GM23338 (cell line): ENCODE results near the gene BTNL8. TPM values are rescaled to one million over a fixed set of nuclear protein-coding genes. Genes with fewer than 3 reads are reported as not detected.
A peak's percentile ranks its signal among the peaks of the same experiment; 100 is the strongest.

ENCODE experiments used
- ATAC-seq: fragments of 200-7000 bp; cut with Tn5 transposase; 3 replicates; pipeline ENCODE4 v1.9.1; 2020
- DNase-seq: peaks from one replicate; pipeline ENCODE4 v3.0.0-alpha.2; 2015; ENCODE audit warnings: low spot score
- H2AFZ ChIP-seq: fragments of 200-600 bp; sonication (generic); 2 replicates; pipeline ENCODE4 v1.8.0; 2016; ENCODE audit warnings: antibody characterized with exemption, mild to moderate bottlenecking, moderate library complexity
- H3F3A ChIP-seq: fragments of 200-600 bp; sonication (generic); replicated peaks from 2 replicates; pipeline ENCODE4 v1.8.0; 2017; ENCODE audit warnings: antibody characterized with exemption, mixed run types, low read depth
- H3K27ac ChIP-seq: fragments of 200-600 bp; sonication (generic); 2 replicates; pipeline ENCODE4 v1.6.1; 2016; ENCODE audit warnings: low read depth
- H3K27me3 ChIP-seq: fragments of 200-600 bp; sonication (generic); 2 replicates; pipeline ENCODE4 v1.8.0; 2016; ENCODE audit warnings: mild to moderate bottlenecking, mixed run types, moderate library complexity; ENCODE audit not compliant: insufficient read depth
- H3K36me3 ChIP-seq: fragments of 200-600 bp; sonication (generic); 2 replicates; pipeline ENCODE4 v1.8.0; 2016; ENCODE audit warnings: mild to moderate bottlenecking; ENCODE audit not compliant: insufficient read depth
- H3K4me1 ChIP-seq: fragments of 200-600 bp; sonication (generic); 2 replicates; pipeline ENCODE4 v1.8.0; 2016; ENCODE audit warnings: mild to moderate bottlenecking, moderate library complexity; ENCODE audit not compliant: insufficient read depth
- H3K4me2 ChIP-seq: fragments of 200-600 bp; sonication (generic); 2 replicates; pipeline ENCODE4 v1.7.1; 2017; ENCODE audit warnings: mixed run types
- H3K4me3 ChIP-seq: fragments of 200-600 bp; sonication (generic); 2 replicates; pipeline ENCODE4 v1.6.1; 2016; ENCODE audit warnings: mixed run types
- H3K79me2 ChIP-seq: fragments of 200-600 bp; sonication (generic); replicated peaks from 2 replicates; pipeline ENCODE4 v1.8.0; 2017; ENCODE audit warnings: mild to moderate bottlenecking; ENCODE audit not compliant: insufficient read depth
- H3K9me2 ChIP-seq: fragments of 200-600 bp; sonication (generic); 2 replicates; pipeline ENCODE4 v1.8.0; 2017; ENCODE audit not compliant: insufficient read depth
- H4K20me1 ChIP-seq: fragments of 200-600 bp; sonication (generic); replicated peaks from 2 replicates; pipeline ENCODE4 v1.8.0; 2017; ENCODE audit warnings: mild to moderate bottlenecking; ENCODE audit not compliant: insufficient read depth
- H3K27ac Mint-ChIP-seq: 2 replicates; pipeline ENCODE4 v1.8.0; 2020; ENCODE audit warnings: inconsistent platforms, mild to moderate bottlenecking, moderate library complexity, mixed read lengths
- H3K27me3 Mint-ChIP-seq: 3 replicates; pipeline ENCODE4 v1.8.0; 2022; ENCODE audit warnings: low read depth, mild to moderate bottlenecking, moderate library complexity, mixed read lengths, inconsistent platforms; ENCODE audit not compliant: insufficient read depth, poor library complexity
- H3K36me3 Mint-ChIP-seq: 3 replicates; pipeline ENCODE4 v1.8.0; 2021; ENCODE audit warnings: low read depth, mild to moderate bottlenecking, inconsistent platforms, moderate library complexity, mixed read lengths
- H3K4me1 Mint-ChIP-seq: 3 replicates; pipeline ENCODE4 v1.8.0; 2020; ENCODE audit warnings: mild to moderate bottlenecking, inconsistent platforms, mixed read lengths
- H3K4me3 Mint-ChIP-seq: 3 replicates; pipeline ENCODE4 v1.8.0; 2021; ENCODE audit warnings: moderate library complexity, mild to moderate bottlenecking, inconsistent platforms, mixed read lengths
- H3K9me3 Mint-ChIP-seq: 3 replicates; pipeline ENCODE4 v1.8.0; 2020; ENCODE audit warnings: moderate library complexity, mild to moderate bottlenecking, inconsistent platforms, mixed read lengths
- CREB1 ChIP-seq: fragments of 250-450 bp; sonication (Bioruptor Pico); IDR thresholded peaks from 2 replicates; pipeline ENCODE4 v1.5.0; 2020; ENCODE audit warnings: low read depth, mild to moderate bottlenecking, moderate library complexity
- EZH2 ChIP-seq: fragments of 200-600 bp; sonication (generic); IDR thresholded peaks from one replicate; pipeline ENCODE4 v1.8.0; 2017; ENCODE audit warnings: antibody characterized with exemption, mild to moderate bottlenecking, low read depth; ENCODE audit not compliant: unreplicated experiment
- EZH2phosphoT487 ChIP-seq: fragments of 200-600 bp; sonication (generic); IDR thresholded peaks from one replicate; pipeline ENCODE4 v1.8.1; 2018; ENCODE audit warnings: antibody characterized with exemption; ENCODE audit not compliant: unreplicated experiment
- JUNB ChIP-seq: IDR thresholded peaks from one replicate; pipeline ENCODE4 v1.6.1; 2016; ENCODE audit warnings: antibody characterized with exemption; ENCODE audit not compliant: unreplicated experiment
- STAT1 ChIP-seq: IDR thresholded peaks from one replicate; pipeline ENCODE4 v1.6.1; 2016; ENCODE audit warnings: antibody characterized with exemption; ENCODE audit not compliant: unreplicated experiment
- ZNF331 ChIP-seq: fragments of 250-450 bp; sonication (Bioruptor Pico); IDR thresholded peaks from 2 replicates; pipeline ENCODE4 v1.5.0; 2020; ENCODE audit warnings: low read depth, mild to moderate bottlenecking, moderate library complexity
- polyA plus RNA-seq: library from polyadenylated mRNA; unstranded; fragments of >200 nt; fragmentation: Nextera tagmentation; extraction: Ambion mirVana; gene quantifications from 2 replicates; pipeline ENCODE4 v1.2.1, GENCODE V29; 2016
- total RNA-seq: library from RNA; depleted of rRNA; stranded (reverse); fragments of >200 nt; shearing (Covaris generic); gene quantifications from 2 replicates; pipeline ENCODE4 v1.2.3, GENCODE V29; 2014
- TF ChIP-seq, protein P1 (sequence below): IDR thresholded peaks from 2 replicates; pipeline ENCODE4 v1.6.1; 2016; ENCODE audit warnings: antibody characterized with exemption
- TF ChIP-seq, protein P2 (sequence below): IDR thresholded peaks from one replicate; pipeline ENCODE4 v1.6.1; 2018; ENCODE audit warnings: antibody characterized with exemption; ENCODE audit not compliant: unreplicated experiment
- TF ChIP-seq, protein P3 (sequence below), 2 experiments: fragments of 200-600 bp in 1 of 2; sonication (generic) in 1 of 2; conservative IDR thresholded peaks; 2 replicates each; pipeline versions ENCODE4 v1.5.1 to v1.6.1; 2016 to 2017; ENCODE audit warnings: antibody characterized with exemption in 2 of 2, low read depth in 2 of 2, mild to moderate bottlenecking in 2 of 2, moderate library complexity in 1 of 2
- TF ChIP-seq, protein P4 (sequence below): fragments of 250-450 bp; sonication (Bioruptor Pico); IDR thresholded peaks from 2 replicates; pipeline ENCODE4 v1.5.0; 2020; ENCODE audit warnings: mild to moderate bottlenecking, moderate library complexity

Gene BTNL8
- total and polyA plus RNA-seq, 2 experiments from 2014 or later, result 0.23 TPM; not detected in 1

DNA sequence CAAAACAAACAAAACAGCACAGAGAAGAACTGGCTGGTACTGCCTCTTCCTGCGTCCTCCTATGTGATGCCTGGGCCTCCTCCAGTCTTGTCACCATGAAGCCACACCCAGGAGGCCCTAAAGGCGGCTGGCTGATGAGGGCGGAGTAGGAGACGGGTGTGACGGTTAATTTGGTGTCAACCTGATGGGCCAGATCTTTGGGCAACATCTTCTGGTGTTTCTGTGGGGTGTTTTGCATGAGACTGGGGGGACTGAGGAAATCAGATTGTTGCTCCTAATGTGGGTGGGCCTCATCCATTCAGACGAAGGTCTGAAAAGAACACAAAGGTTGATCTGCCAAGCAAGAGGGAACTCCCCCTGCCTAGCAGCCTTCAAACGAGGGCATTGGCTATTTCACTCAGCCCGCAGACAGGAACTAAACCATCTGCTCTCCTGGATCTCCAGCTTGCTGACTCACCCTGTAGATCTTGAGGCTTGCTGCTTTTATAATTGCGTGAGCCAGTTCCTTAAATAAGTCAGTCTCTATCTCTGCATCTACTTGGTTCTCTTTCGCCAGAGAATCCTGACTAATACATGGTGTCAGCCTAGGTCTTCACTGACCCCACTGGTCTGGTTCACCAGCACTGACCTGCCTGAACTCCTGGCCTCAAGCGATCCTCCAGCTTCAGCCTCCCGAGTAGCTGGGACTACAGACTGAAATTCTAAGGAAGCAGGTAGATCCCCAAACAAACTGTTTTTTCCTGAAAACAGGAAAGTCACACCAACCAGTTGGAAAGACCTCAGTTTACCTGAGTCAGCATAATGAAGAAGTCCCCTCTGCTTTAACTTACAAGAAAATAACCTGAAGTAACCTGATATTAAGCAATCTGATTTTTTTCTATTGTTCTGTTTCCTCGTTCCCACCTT is 25.1 kb upstream of the BTNL8 start:
- Mint-ChIP-seq H3K9me3 (no peaks in the 10 kb centered on the region), H3K4me1 (peaks cover 13% of the 10 kb centered on the region; the same call in 2 of the 3 replicates), H3K27me3 (peaks cover 2% of the 10 kb centered on the region), H3K36me3 (no peaks in the 10 kb centered on the region), H3K4me3 (no peak overlapping the region), H3K27ac (no peak overlapping the region)
- Histone ChIP-seq H3K4me2 (no peak overlapping the region), H2AFZ (peak overlapping the region; percentile 53; the same call in 1 of the 2 replicates), H3K4me1 (no peaks in the 10 kb centered on the region), H3K4me3 (no peak overlapping the region), H4K20me1 (no peaks in the 10 kb centered on the region), H3K27ac (no peak overlapping the region), H3F3A (no peaks in the 10 kb centered on the region), H3K36me3 (no peaks in the 10 kb centered on the region), H3K9me2 (no peaks in the 10 kb centered on the region; the same call in 1 of the 2 replicates), H3K27me3 (no peaks in the 10 kb centered on the region), H3K79me2 (no peaks in the 10 kb centered on the region)
- DNase-seq (no peak), ATAC-seq (no peak)
- TF ChIP-seq, protein P1, sequence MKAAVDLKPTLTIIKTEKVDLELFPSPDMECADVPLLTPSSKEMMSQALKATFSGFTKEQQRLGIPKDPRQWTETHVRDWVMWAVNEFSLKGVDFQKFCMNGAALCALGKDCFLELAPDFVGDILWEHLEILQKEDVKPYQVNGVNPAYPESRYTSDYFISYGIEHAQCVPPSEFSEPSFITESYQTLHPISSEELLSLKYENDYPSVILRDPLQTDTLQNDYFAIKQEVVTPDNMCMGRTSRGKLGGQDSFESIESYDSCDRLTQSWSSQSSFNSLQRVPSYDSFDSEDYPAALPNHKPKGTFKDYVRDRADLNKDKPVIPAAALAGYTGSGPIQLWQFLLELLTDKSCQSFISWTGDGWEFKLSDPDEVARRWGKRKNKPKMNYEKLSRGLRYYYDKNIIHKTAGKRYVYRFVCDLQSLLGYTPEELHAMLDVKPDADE, result no peak
- no peak for TF ChIP-seq EZH2
- no peak for TF ChIP-seq JUNB
- TF ChIP-seq CREB1 (CRISPR knock-in tag), result no peak
- TF ChIP-seq EZH2phosphoT487, result no peak
- TF ChIP-seq, protein P2, sequence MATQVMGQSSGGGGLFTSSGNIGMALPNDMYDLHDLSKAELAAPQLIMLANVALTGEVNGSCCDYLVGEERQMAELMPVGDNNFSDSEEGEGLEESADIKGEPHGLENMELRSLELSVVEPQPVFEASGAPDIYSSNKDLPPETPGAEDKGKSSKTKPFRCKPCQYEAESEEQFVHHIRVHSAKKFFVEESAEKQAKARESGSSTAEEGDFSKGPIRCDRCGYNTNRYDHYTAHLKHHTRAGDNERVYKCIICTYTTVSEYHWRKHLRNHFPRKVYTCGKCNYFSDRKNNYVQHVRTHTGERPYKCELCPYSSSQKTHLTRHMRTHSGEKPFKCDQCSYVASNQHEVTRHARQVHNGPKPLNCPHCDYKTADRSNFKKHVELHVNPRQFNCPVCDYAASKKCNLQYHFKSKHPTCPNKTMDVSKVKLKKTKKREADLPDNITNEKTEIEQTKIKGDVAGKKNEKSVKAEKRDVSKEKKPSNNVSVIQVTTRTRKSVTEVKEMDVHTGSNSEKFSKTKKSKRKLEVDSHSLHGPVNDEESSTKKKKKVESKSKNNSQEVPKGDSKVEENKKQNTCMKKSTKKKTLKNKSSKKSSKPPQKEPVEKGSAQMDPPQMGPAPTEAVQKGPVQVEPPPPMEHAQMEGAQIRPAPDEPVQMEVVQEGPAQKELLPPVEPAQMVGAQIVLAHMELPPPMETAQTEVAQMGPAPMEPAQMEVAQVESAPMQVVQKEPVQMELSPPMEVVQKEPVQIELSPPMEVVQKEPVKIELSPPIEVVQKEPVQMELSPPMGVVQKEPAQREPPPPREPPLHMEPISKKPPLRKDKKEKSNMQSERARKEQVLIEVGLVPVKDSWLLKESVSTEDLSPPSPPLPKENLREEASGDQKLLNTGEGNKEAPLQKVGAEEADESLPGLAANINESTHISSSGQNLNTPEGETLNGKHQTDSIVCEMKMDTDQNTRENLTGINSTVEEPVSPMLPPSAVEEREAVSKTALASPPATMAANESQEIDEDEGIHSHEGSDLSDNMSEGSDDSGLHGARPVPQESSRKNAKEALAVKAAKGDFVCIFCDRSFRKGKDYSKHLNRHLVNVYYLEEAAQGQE, result no peak
- TF ChIP-seq, protein P3, sequence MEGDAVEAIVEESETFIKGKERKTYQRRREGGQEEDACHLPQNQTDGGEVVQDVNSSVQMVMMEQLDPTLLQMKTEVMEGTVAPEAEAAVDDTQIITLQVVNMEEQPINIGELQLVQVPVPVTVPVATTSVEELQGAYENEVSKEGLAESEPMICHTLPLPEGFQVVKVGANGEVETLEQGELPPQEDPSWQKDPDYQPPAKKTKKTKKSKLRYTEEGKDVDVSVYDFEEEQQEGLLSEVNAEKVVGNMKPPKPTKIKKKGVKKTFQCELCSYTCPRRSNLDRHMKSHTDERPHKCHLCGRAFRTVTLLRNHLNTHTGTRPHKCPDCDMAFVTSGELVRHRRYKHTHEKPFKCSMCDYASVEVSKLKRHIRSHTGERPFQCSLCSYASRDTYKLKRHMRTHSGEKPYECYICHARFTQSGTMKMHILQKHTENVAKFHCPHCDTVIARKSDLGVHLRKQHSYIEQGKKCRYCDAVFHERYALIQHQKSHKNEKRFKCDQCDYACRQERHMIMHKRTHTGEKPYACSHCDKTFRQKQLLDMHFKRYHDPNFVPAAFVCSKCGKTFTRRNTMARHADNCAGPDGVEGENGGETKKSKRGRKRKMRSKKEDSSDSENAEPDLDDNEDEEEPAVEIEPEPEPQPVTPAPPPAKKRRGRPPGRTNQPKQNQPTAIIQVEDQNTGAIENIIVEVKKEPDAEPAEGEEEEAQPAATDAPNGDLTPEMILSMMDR (conservative IDR thresholded peaks at IDR 0.05; ENCODE audit: low read depth in 2 of 2), result no peak
- TF ChIP-seq STAT1, result no peak
- TF ChIP-seq, protein P4, sequence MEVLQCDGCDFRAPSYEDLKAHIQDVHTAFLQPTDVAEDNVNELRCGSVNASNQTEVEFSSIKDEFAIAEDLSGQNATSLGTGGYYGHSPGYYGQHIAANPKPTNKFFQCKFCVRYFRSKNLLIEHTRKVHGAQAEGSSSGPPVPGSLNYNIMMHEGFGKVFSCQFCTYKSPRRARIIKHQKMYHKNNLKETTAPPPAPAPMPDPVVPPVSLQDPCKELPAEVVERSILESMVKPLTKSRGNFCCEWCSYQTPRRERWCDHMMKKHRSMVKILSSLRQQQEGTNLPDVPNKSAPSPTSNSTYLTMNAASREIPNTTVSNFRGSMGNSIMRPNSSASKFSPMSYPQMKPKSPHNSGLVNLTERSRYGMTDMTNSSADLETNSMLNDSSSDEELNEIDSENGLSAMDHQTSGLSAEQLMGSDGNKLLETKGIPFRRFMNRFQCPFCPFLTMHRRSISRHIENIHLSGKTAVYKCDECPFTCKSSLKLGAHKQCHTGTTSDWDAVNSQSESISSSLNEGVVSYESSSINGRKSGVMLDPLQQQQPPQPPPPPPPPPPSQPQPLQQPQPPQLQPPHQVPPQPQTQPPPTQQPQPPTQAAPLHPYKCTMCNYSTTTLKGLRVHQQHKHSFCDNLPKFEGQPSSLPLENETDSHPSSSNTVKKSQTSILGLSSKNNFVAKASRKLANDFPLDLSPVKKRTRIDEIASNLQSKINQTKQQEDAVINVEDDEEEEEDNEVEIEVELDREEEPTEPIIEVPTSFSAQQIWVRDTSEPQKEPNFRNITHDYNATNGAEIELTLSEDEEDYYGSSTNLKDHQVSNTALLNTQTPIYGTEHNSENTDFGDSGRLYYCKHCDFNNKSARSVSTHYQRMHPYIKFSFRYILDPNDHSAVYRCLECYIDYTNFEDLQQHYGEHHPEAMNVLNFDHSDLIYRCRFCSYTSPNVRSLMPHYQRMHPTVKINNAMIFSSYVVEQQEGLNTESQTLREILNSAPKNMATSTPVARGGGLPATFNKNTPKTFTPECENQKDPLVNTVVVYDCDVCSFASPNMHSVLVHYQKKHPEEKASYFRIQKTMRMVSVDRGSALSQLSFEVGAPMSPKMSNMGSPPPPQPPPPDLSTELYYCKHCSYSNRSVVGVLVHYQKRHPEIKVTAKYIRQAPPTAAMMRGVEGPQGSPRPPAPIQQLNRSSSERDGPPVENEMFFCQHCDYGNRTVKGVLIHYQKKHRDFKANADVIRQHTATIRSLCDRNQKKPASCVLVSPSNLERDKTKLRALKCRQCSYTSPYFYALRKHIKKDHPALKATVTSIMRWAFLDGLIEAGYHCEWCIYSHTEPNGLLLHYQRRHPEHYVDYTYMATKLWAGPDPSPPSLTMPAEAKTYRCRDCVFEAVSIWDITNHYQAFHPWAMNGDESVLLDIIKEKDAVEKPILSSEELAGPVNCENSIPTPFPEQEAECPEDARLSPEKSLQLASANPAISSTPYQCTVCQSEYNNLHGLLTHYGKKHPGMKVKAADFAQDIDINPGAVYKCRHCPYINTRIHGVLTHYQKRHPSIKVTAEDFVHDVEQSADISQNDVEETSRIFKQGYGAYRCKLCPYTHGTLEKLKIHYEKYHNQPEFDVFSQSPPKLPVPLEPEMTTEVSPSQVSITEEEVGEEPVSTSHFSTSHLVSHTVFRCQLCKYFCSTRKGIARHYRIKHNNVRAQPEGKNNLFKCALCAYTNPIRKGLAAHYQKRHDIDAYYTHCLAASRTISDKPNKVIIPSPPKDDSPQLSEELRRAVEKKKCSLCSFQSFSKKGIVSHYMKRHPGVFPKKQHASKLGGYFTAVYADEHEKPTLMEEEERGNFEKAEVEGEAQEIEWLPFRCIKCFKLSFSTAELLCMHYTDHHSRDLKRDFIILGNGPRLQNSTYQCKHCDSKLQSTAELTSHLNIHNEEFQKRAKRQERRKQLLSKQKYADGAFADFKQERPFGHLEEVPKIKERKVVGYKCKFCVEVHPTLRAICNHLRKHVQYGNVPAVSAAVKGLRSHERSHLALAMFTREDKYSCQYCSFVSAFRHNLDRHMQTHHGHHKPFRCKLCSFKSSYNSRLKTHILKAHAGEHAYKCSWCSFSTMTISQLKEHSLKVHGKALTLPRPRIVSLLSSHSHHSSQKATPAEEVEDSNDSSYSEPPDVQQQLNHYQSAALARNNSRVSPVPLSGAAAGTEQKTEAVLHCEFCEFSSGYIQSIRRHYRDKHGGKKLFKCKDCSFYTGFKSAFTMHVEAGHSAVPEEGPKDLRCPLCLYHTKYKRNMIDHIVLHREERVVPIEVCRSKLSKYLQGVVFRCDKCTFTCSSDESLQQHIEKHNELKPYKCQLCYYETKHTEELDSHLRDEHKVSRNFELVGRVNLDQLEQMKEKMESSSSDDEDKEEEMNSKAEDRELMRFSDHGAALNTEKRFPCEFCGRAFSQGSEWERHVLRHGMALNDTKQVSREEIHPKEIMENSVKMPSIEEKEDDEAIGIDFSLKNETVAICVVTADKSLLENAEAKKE (CRISPR knock-in tag), result no peak
- no peak for TF ChIP-seq ZNF331 (CRISPR knock-in tag)
